Fibroblast of lung (primary cell): ENCODE measurements around the gene SLC14A1. TPM values are rescaled to one million over a fixed set of nuclear protein-coding genes. Genes with fewer than 3 reads are reported as not detected.
"Not testable (repeated sequence)": the region's sequence is repeated elsewhere in the genome, so short reads cannot be mapped to it uniquely, and the experiment has no call there.

Experiments
- DNase-seq, 2 donors: peaks; one replicate each; pipeline versions ENCODE4 v3.0.0 to v3.0.0-alpha.2; 2010; ENCODE audit warnings: low read depth in 2 of 2
- H2AFZ ChIP-seq: 2 replicates; pipeline ENCODE4 v1.5.1; 2012; ENCODE audit warnings: low read length, control low read depth, inconsistent platforms
- H3K27ac ChIP-seq: 2 replicates; pipeline ENCODE4 v1.5.1; 2011; ENCODE audit warnings: low read length, control low read depth; ENCODE audit not compliant: insufficient read depth
- H3K27me3 ChIP-seq: 2 replicates; pipeline ENCODE4 v1.5.1; 2011; ENCODE audit warnings: mild to moderate bottlenecking, low read length; ENCODE audit not compliant: control insufficient read depth, insufficient read depth
- H3K36me3 ChIP-seq: 2 replicates; pipeline ENCODE4 v1.5.1; 2011; ENCODE audit warnings: low read length; ENCODE audit not compliant: control insufficient read depth, insufficient read depth
- H3K4me1 ChIP-seq: 2 replicates; pipeline ENCODE4 v1.5.1; 2011; ENCODE audit warnings: low read length; ENCODE audit not compliant: control insufficient read depth, insufficient read depth; ENCODE audit errors: extremely low read depth
- H3K4me2 ChIP-seq: 2 replicates; pipeline ENCODE4 v1.5.1; 2011; ENCODE audit warnings: low read length, control low read depth; ENCODE audit not compliant: insufficient read depth; ENCODE audit errors: extremely low read depth
- H3K4me3 ChIP-seq, 4 experiments: fragments of 200-600 bp in 1 of 4; sonication (generic) in 1 of 4; replicated peaks in 1 of 4; 2 replicates each; pipeline ENCODE4 v1.5.1; 2011 to 2016; ENCODE audit warnings: low read length in 4 of 4, low read depth in 3 of 4, mild to moderate bottlenecking in 3 of 4, control low read depth in 2 of 4, inconsistent platforms in 1 of 4, mixed read lengths in 1 of 4; ENCODE audit not compliant: insufficient read depth in 1 of 4; ENCODE audit errors: control extremely low read depth in 1 of 4
- H3K79me2 ChIP-seq: 2 replicates; pipeline ENCODE4 v1.5.1; 2012; ENCODE audit warnings: mild to moderate bottlenecking, low read length, inconsistent platforms; ENCODE audit not compliant: control insufficient read depth, insufficient read depth
- H3K9ac ChIP-seq: 2 replicates; pipeline ENCODE4 v1.5.1; 2011; ENCODE audit warnings: mild to moderate bottlenecking, low read length, control low read depth; ENCODE audit not compliant: insufficient read depth
- H3K9me3 ChIP-seq: 2 replicates; pipeline ENCODE4 v1.5.1; 2012; ENCODE audit warnings: low read depth, low read length; ENCODE audit not compliant: control insufficient read depth, insufficient read depth
- H4K20me1 ChIP-seq: 2 replicates; pipeline ENCODE4 v1.5.1; 2011; ENCODE audit warnings: low read length; ENCODE audit not compliant: control insufficient read depth, insufficient read depth; ENCODE audit errors: extremely low read depth
- EZH2 ChIP-seq: IDR thresholded peaks from 2 replicates; pipeline ENCODE4 v1.5.1; 2012; ENCODE audit warnings: low read length, control low read depth, mild to moderate bottlenecking; ENCODE audit errors: missing control alignments
- polyA plus RNA-seq, 2 donors: library from polyadenylated mRNA; depleted of rRNA in 1 of 2; stranded (reverse) in 1 of 2; unstranded in 1 of 2; fragments of >200 nt; gene quantifications; 2 replicates each; pipeline ENCODE4 v1.2.1, GENCODE V29; 2011 to 2012; ENCODE audit warnings: missing spikeins in 1 of 2
- total RNA-seq: library from RNA; depleted of rRNA; stranded (reverse); fragments of >200 nt; gene quantifications from 2 replicates; pipeline ENCODE4 v1.2.1, GENCODE V29; 2014
- TF ChIP-seq, protein P1 (sequence below), 2 donors: IDR thresholded peaks in 1 of 2; conservative IDR thresholded peaks in 1 of 2; 1 replicate in 1 of 2; 2 replicates in 1 of 2; pipeline ENCODE4 v1.5.1; 2011 to 2012; ENCODE audit warnings: low read length in 2 of 2, control low read depth in 1 of 2, inconsistent platforms in 1 of 2, low read depth in 1 of 2, mild to moderate bottlenecking in 1 of 2

SLC14A1 gene
- total and polyA plus RNA-seq, 2 donors (not counting 1 experiment from before 2014, with no cell fraction given) = 8.0 to 31.0 TPM

DNA sequence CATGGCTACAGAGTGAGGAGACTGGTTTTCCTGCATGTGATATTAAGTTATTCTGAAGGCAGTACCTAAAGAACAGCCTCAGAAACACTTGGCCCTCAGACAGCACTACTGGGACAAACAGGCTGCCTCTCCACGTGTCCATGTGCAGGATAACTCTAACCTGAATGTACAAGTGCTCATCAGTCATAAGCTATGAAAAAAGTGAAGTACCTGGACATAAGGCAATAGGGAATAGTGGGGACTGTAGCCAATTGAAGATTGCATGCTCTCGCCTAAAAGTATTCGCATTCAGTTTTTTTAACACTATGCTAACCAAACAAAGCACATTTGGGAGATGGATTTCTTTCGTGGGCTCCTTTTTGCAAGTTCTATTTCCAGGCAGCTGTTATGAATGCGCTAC lies 33.0 kb downstream of the SLC14A1 start:
- no peaks in the 10 kb centered on the region for H4K20me1 ChIP-seq
- H2AFZ ChIP-seq = no peak overlapping the region
- no peak overlapping the region for H3K9ac ChIP-seq
- no peak overlapping the region for H3K4me2 ChIP-seq
- no peaks in the 10 kb centered on the region for H3K79me2 ChIP-seq
- no peaks in the 10 kb centered on the region for H3K36me3 ChIP-seq
- H3K4me3 ChIP-seq = no peak overlapping the region
- no peak for DNase-seq
- no peak overlapping the region for H3K27ac ChIP-seq
- H3K27me3 ChIP-seq = no peaks in the 10 kb centered on the region
- TF ChIP-seq, protein P1, sequence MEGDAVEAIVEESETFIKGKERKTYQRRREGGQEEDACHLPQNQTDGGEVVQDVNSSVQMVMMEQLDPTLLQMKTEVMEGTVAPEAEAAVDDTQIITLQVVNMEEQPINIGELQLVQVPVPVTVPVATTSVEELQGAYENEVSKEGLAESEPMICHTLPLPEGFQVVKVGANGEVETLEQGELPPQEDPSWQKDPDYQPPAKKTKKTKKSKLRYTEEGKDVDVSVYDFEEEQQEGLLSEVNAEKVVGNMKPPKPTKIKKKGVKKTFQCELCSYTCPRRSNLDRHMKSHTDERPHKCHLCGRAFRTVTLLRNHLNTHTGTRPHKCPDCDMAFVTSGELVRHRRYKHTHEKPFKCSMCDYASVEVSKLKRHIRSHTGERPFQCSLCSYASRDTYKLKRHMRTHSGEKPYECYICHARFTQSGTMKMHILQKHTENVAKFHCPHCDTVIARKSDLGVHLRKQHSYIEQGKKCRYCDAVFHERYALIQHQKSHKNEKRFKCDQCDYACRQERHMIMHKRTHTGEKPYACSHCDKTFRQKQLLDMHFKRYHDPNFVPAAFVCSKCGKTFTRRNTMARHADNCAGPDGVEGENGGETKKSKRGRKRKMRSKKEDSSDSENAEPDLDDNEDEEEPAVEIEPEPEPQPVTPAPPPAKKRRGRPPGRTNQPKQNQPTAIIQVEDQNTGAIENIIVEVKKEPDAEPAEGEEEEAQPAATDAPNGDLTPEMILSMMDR (conservative IDR thresholded peaks at IDR 0.05 in 1 of 2, IDR thresholded peaks at IDR 0.05 in 1 of 2; ENCODE audit: low read depth in 1 of 2, low read length in 2 of 2) = no peak
- TF ChIP-seq EZH2 = no peak
- no peaks in the 10 kb centered on the region for H3K9me3 ChIP-seq
- H3K4me1 ChIP-seq = peaks cover 4% of the 10 kb centered on the region

DNA sequence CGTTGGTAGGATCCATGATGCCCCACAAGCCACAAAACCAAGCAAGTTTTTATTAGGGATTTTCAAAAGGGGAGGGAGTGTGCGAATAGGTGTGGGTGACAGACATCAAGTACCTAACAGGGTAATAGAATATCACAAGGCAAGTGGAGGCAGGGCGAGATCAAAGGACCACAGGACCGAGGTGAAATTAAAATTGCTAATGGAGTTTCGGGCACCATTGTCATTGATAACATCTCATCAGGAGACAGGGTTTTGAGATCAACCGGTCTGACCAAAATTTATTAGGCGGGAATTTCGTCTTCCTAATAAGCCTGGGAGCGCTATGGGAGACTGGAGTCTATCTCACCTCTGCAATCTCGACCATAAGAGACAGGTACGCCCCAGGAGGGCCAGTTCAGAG lies 33.7 kb downstream of the SLC14A1 start:
- not testable (repeated sequence) for H3K36me3 ChIP-seq, H3K27me3 ChIP-seq, H3K9ac ChIP-seq, H3K4me3 ChIP-seq, H2AFZ ChIP-seq, H3K79me2 ChIP-seq, H3K4me1 ChIP-seq, H3K27ac ChIP-seq, H4K20me1 ChIP-seq, H3K9me3 ChIP-seq, DNase-seq, H3K4me2 ChIP-seq

DNA sequence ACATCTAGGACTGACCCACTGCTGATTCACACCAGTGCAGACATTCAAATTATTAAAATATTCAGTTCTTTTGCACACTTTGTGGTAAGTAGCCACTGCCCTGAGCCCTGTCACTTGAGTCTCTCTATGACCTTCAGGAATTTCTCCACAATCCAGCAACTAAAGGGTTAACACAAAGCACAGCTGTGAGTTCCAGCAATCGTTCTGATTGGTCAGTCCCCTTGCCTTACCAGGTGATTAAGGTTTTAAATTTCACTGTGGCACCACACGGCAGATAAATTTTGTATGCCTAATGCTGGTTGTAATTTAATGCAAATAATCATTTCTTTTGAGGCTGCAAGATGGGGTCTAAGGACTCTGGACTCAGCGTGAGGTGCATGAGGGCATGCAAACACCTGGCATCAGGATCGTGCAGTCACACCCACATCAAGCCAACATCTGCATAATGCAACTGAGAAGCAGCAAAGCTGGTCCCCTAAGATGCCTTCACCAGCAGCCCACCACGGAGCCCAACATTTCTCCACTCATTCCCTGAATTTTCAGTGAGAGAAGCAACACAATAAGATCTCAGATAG lies 36.6 kb downstream of the SLC14A1 start:
- DNase-seq = no peak
- H3K27ac ChIP-seq = no peak overlapping the region
- no peaks in the 10 kb centered on the region for H3K9me3 ChIP-seq
- H3K4me2 ChIP-seq = no peak overlapping the region
- H2AFZ ChIP-seq = no peak overlapping the region
- no peaks in the 10 kb centered on the region for H3K79me2 ChIP-seq
- no peaks in the 10 kb centered on the region for H3K36me3 ChIP-seq
- peaks cover 7% of the 10 kb centered on the region for H3K4me1 ChIP-seq
- no peaks in the 10 kb centered on the region for H4K20me1 ChIP-seq
- no peak overlapping the region for H3K4me3 ChIP-seq
- H3K27me3 ChIP-seq = no peaks in the 10 kb centered on the region
- no peak overlapping the region for H3K9ac ChIP-seq
- TF ChIP-seq EZH2 = no peak
- TF ChIP-seq, protein P1 (conservative IDR thresholded peaks at IDR 0.05 in 1 of 2, IDR thresholded peaks at IDR 0.05 in 1 of 2; ENCODE audit: low read depth in 1 of 2, low read length in 2 of 2) = no peak
